GM10266 (cell line): ENCODE results near the gene RCSD1.
A peak's percentile ranks its signal among the peaks of the same experiment; 100 is the strongest.

Experiments used
- DNase-seq: peaks from one replicate; pipeline ENCODE4 v3.0.0; 2012; ENCODE audit errors: extremely low spot score
- CTCF ChIP-seq: IDR thresholded peaks from 2 replicates; pipeline ENCODE4 v1.5.1; 2012; ENCODE audit warnings: mild to moderate bottlenecking, low read depth; ENCODE audit not compliant: control insufficient read depth, insufficient read depth; ENCODE audit errors: missing control alignments

RCSD1 gene

GRCh38 chr1:167676916-167677848, 47.1 kb downstream of the RCSD1 start:
- no peak for TF ChIP-seq CTCF
- peak; percentile 41 for DNase-seq

- TF ChIP-seq CTCF = no peak
- no peak for DNase-seq
These were observed 48.4 kb downstream of the RCSD1 start for GRCh38 chr1:167678422-167678821.

GRCh38 chr1:167678838-167679237, 48.8 kb downstream of the RCSD1 start:
- no peak for TF ChIP-seq CTCF
- DNase-seq = no peak

- TF ChIP-seq CTCF = no peak
- DNase-seq = no peak
These were observed 49.7 kb downstream of the RCSD1 start for GRCh38 chr1:167679714-167680113.

- DNase-seq = no peak
- no peak for TF ChIP-seq CTCF
These were observed 51.0 kb downstream of the RCSD1 start for GRCh38 chr1:167681024-167681423.

GRCh38 chr1:167681451-167682098, 51.5 kb downstream of the RCSD1 start:
- DNase-seq = no peak
- TF ChIP-seq CTCF = no peak

- DNase-seq = no peak
- TF ChIP-seq CTCF = no peak
These were observed 53.2 kb downstream of the RCSD1 start for GRCh38 chr1:167683226-167683625.
